SJSA1 (cell line): ENCODE data around the gene EEF1AKMT2. TPM values are rescaled to one million over a fixed set of nuclear protein-coding genes. Genes with fewer than 3 reads are reported as not detected.

Experiments used
- DNase-seq, 2 experiments: peaks; one replicate each; pipeline ENCODE4 v3.0.0-alpha.2; 2015 to 2020; ENCODE audit warnings: low spot score in 2 of 2, low read depth in 1 of 2
- H3K27ac ChIP-seq: fragments of 250-450 bp; sonication (Bioruptor Pico); 2 replicates; pipeline ENCODE4 v1.5.1; 2020; ENCODE audit warnings: mild to moderate bottlenecking, moderate library complexity
- H3K27me3 ChIP-seq: fragments of 250-450 bp; sonication (Bioruptor Pico); replicated peaks from 2 replicates; pipeline ENCODE4 v1.5.1; 2020; ENCODE audit warnings: mild to moderate bottlenecking, moderate library complexity
- H3K36me3 ChIP-seq: fragments of 250-450 bp; sonication (Bioruptor Pico); 2 replicates; pipeline ENCODE4 v1.5.1; 2020; ENCODE audit warnings: mild to moderate bottlenecking
- H3K4me1 ChIP-seq: fragments of 250-450 bp; sonication (Bioruptor Pico); replicated peaks from 2 replicates; pipeline ENCODE4 v1.6.1; 2021; ENCODE audit warnings: mild to moderate bottlenecking
- H3K4me3 ChIP-seq: fragments of 250-450 bp; sonication (Bioruptor Pico); 2 replicates; pipeline ENCODE4 v1.5.1; 2020; ENCODE audit warnings: mild to moderate bottlenecking
- H3K9me3 ChIP-seq: fragments of 250-450 bp; sonication (Bioruptor Pico); replicated peaks from 2 replicates; pipeline ENCODE4 v1.5.1; 2020; ENCODE audit warnings: mild to moderate bottlenecking
- total RNA-seq: library from RNA; depleted of rRNA; stranded (reverse); fragments of >200 nt; shearing (Covaris generic); gene quantifications from 2 replicates; pipeline ENCODE4 v1.2.3, GENCODE V29; 2014

Gene EEF1AKMT2
- total RNA-seq, 1 experiment from 2014 or later: 53.0 TPM

GRCh38 chr10:124739119-124739921, 52.4 kb downstream of the EEF1AKMT2 start:
- Histone ChIP-seq H3K4me3 (no peak overlapping the region), H3K27ac (no peak overlapping the region), H3K9me3 (no peaks in the 10 kb centered on the region), H3K36me3 (no peaks in the 10 kb centered on the region), H3K4me1 (peaks cover 28% of the 10 kb centered on the region), H3K27me3 (no peaks in the 10 kb centered on the region)
- no peak for DNase-seq

DNA sequence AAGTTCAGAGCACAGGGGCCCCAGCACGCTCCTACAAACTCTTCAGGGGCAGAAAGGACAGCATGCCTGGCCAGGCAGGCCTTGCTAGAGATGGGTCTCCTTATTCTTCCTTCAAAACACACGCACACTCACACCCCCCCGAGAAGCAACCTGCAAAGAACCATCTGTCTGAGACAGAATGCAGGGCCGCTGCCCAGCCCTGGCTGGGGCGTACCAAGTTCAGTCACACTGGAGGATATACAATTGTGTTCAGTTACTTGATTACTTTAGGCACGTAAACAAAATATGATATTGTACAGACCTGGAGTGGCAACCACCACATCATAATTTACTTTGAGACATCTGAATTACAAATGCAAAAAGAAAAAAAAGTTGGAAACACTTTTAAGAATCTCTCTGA, 53.2 kb downstream of the EEF1AKMT2 start:
- Histone ChIP-seq H3K36me3 (no peaks in the 10 kb centered on the region), H3K27ac (no peak overlapping the region), H3K4me1 (peaks cover 37% of the 10 kb centered on the region), H3K4me3 (no peak overlapping the region), H3K9me3 (no peaks in the 10 kb centered on the region), H3K27me3 (no peaks in the 10 kb centered on the region)
- DNase-seq: no peak

DNA sequence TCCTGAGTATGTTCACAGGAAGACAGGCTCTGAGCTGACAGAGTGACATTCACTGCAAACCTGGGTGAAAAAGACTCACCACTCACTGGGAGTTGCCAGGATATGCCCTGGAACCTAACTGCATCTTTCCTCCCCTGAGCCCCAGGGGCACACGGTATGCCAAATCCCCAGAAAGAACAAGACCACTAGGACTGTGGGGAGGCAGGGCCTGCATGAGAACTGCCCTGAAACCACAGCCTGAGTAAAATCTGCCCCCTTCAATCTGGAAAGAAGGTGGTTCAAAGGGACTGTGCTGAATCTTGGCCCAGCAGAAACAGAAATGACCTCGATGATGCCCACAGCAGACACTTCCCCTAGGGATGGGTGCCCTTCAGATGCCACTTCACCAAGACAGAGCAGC, 54.0 kb downstream of the EEF1AKMT2 start:
- H3K9me3 ChIP-seq: no peaks in the 10 kb centered on the region
- no peak overlapping the region for H3K27ac ChIP-seq
- no peak for DNase-seq
- no peaks in the 10 kb centered on the region for H3K27me3 ChIP-seq
- H3K36me3 ChIP-seq: no peaks in the 10 kb centered on the region
- peaks cover 43% of the 10 kb centered on the region for H3K4me1 ChIP-seq
- no peak overlapping the region for H3K4me3 ChIP-seq

DNA sequence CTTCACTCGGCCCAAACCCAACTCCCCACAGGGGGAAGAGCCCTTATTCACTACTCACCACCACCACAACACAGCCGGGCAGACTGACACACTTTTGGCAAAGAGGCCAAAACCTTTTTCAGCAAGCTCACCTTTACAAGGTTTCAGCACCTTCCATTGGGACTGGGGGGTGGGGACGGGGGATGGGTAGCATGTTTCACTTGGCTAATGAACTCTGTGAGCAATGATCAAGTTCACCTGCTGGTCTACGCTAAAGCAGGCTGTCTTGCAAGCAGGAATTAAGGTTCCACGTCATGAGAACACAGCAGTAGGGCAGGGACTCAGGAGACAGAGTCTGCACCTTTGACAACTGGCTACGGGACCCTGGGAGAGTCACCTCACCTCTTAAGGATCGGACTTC, 54.5 kb downstream of the EEF1AKMT2 start:
- no peaks in the 10 kb centered on the region for H3K9me3 ChIP-seq
- no peaks in the 10 kb centered on the region for H3K36me3 ChIP-seq
- no peaks in the 10 kb centered on the region for H3K27me3 ChIP-seq
- peaks cover 42% of the 10 kb centered on the region for H3K4me1 ChIP-seq
- H3K27ac ChIP-seq: no peak overlapping the region
- H3K4me3 ChIP-seq: no peak overlapping the region
- DNase-seq: no peak

DNA sequence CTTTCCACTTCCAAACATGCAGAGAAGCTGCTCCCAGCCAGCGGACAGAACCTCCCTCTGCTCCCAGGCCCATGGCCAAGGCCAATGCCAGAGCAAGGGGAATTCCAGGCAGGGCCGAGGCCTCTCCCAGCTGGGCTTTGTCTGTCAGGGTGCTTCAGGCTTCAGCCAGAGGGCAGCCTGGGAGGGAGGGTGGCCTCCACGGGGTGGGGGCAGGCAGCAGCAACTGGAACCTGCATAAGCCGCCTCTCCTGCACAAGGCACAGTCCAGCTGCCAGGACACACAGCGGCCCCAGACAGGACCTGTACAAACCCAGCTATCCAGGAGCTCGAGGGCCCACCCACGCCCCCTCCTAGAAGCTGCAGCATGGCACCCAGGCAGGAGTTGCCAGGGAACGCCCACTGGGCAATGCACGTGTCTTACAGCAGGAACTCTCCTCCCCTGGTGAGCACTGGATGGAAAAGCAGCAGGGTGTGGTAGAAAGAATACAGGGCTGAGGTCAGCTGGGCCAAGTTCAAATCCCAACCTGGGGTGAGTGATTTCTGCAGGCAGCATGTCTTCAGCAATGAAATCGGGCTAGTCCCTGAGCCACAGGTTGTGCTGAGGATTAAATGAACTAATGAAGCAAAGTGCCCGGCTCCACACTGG, 55.1 kb downstream of the EEF1AKMT2 start:
- DNase-seq: peak; percentile 30 to 64
- no peaks in the 10 kb centered on the region for H3K9me3 ChIP-seq
- H3K36me3 ChIP-seq: no peaks in the 10 kb centered on the region
- no peaks in the 10 kb centered on the region for H3K27me3 ChIP-seq
- H3K4me1 ChIP-seq: peaks cover 42% of the 10 kb centered on the region
- H3K4me3 ChIP-seq: no peak overlapping the region
- no peak overlapping the region for H3K27ac ChIP-seq

DNA sequence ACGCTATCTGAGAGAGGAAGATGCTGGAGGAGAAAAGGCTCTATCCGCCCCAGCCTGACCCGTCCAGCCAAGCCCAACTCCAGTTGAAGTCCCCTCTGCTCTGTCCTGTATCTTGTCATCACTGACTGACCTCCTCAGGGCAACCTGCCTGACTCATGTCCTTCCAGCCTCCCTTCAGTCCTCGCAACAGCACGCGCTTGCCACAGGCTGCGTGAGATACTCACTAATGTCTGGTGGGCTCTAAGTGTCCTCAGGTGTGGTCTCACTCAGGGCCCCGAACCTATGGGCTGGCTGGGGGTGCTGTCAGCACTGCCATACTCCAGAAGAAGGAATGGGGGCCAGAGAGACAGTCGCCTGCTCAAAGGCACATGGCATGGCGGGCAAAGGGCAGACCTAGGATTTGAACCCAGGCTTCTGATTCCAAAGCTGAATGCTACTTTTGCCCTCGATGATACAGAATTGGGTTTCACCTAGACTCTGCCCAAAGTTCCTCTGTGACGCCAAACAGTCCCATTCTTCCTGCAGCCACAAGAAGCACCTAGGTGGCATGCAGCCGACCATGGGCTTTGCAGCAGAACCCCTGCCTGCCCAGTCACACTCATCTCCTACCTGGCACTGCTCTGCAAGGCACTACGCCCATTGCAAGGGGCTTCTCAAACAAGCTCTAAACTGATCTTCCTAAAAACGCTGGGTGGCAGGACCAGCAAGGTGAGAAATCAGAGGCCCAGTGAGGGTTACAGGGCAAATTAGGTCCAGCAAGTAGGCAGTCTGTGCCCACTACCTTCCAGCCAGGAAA, 56.0 kb downstream of the EEF1AKMT2 start:
- H3K27me3 ChIP-seq: no peaks in the 10 kb centered on the region
- H3K36me3 ChIP-seq: no peaks in the 10 kb centered on the region
- no peaks in the 10 kb centered on the region for H3K9me3 ChIP-seq
- H3K4me1 ChIP-seq: peaks cover 37% of the 10 kb centered on the region
- H3K27ac ChIP-seq: no peak overlapping the region
- H3K4me3 ChIP-seq: no peak overlapping the region
- DNase-seq: no peak

DNA sequence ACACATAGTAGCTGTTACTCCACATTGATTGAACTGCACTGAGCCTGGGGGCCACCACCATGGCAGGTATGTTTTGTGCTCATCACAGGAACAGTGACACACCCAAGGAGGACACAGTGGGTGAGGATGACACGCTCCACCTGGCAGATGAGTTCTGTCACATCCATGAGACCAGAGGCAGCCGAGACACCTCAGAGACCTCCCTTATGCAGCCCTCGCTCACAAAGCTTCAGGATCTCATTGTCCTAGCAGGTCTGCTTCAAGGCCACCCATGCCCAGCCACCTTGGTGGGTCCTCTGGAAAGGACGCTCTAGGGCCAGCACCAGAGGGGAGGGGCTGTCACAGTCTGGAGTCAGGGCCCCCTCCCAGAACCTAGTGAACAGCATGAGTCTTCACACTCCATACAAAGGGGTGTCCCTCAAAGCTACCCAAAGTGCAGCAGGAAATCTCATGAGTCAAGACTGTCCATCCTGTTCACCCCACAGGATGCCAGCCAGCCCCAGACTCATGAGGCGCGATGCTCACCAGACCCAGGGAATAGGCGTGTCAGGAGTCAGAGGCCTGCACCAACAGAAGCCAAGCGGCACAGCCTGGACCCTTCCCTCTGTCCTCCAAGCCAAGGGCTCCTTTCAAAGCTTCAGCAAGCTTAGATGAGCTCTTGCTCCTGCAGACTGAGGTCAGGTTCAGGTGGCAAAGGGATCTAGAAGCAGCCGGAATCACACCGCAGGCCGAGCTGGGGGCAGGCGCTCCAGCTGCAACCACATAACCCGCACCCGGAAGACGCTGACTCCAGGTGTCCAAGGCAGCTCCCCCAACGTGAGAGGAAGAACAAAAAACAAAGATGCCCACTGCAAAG, 57.1 kb downstream of the EEF1AKMT2 start:
- Histone ChIP-seq H3K4me1 (peaks cover 31% of the 10 kb centered on the region), H3K4me3 (no peak overlapping the region), H3K9me3 (no peaks in the 10 kb centered on the region), H3K27me3 (no peaks in the 10 kb centered on the region), H3K36me3 (no peaks in the 10 kb centered on the region), H3K27ac (no peak overlapping the region)
- DNase-seq: no peak

GRCh38 chr10:124733571-124734245, 58.0 kb downstream of the EEF1AKMT2 start:
- peak in 1 of 2 experiments; percentile 6 for DNase-seq
- Histone ChIP-seq H3K36me3 (no peaks in the 10 kb centered on the region), H3K9me3 (no peaks in the 10 kb centered on the region), H3K4me3 (no peak overlapping the region), H3K4me1 (peaks cover 31% of the 10 kb centered on the region), H3K27ac (peak overlapping the region; percentile 54), H3K27me3 (no peaks in the 10 kb centered on the region)

DNA sequence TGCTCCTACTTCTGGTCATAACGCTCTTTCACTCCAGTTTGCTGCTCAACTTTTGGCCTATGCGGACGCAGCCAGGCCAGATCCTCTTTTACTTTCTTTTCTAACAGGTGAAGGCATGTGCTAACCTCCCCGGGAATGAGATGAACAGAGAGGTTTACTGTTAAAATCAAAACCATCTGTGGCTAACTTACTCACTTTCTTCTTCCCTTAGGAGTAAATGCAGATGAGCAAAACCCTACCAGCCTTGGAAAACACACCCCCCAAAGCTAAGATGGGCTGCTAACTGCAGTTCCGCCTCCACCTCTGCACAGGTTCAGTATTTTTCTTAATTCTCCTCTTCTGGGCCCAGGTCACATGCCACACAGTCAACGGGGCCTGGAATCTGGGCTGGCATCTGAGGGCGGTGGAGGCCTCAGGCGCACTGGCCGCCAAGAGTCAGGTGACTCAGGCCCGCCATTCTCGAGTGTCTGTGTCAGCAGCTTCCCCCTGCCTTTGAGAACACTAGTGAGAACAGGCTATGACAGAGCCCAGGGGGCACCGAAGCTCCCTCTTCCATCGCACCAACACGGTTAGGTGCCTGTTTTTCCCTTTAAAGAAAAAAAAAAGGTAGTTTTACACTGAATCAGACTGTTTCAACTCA, 58.6 kb downstream of the EEF1AKMT2 start:
- Histone ChIP-seq H3K4me1 (peaks cover 31% of the 10 kb centered on the region), H3K4me3 (no peak overlapping the region), H3K27me3 (no peaks in the 10 kb centered on the region), H3K9me3 (no peaks in the 10 kb centered on the region), H3K27ac (peak overlapping the region; percentile 54), H3K36me3 (no peaks in the 10 kb centered on the region)
- peak; percentile 73 to 75 for DNase-seq

GRCh38 chr10:124731551-124731950, 60.1 kb downstream of the EEF1AKMT2 start:
- no peaks in the 10 kb centered on the region for H3K36me3 ChIP-seq
- DNase-seq: no peak
- no peaks in the 10 kb centered on the region for H3K9me3 ChIP-seq
- no peaks in the 10 kb centered on the region for H3K27me3 ChIP-seq
- no peak overlapping the region for H3K27ac ChIP-seq
- H3K4me3 ChIP-seq: no peak overlapping the region
- H3K4me1 ChIP-seq: peaks cover 27% of the 10 kb centered on the region

GRCh38 chr10:124730790-124731189, 60.9 kb downstream of the EEF1AKMT2 start:
- Histone ChIP-seq H3K36me3 (no peaks in the 10 kb centered on the region), H3K4me1 (peaks cover 19% of the 10 kb centered on the region), H3K27me3 (no peaks in the 10 kb centered on the region), H3K27ac (no peak overlapping the region), H3K9me3 (no peaks in the 10 kb centered on the region), H3K4me3 (no peak overlapping the region)
- no peak for DNase-seq

- peaks cover 27% of the 10 kb centered on the region for H3K4me1 ChIP-seq
- DNase-seq: no peak
- H3K27me3 ChIP-seq: no peaks in the 10 kb centered on the region
- no peak overlapping the region for H3K4me3 ChIP-seq
- no peaks in the 10 kb centered on the region; the same call in 1 of the 2 replicates for H3K36me3 ChIP-seq
- no peak overlapping the region for H3K27ac ChIP-seq
- no peaks in the 10 kb centered on the region for H3K9me3 ChIP-seq
Measured at GRCh38 chr10:124728830-124729661, 62.6 kb downstream of the EEF1AKMT2 start.
